Neural cell (in vitro differentiated cells): ENCODE measurements around the gene OTULIN.

Experiments used
- TF ChIP-seq, protein P1 (sequence below): IDR thresholded peaks from 2 replicates; pipeline ENCODE4 v1.6.1; 2012; ENCODE audit warnings: borderline replicate concordance
- TF ChIP-seq, protein P2 (sequence below): fragments of 450-650 bp; IDR thresholded peaks from 2 replicates; pipeline ENCODE4 v1.5.1; 2014; ENCODE audit warnings: antibody characterized with exemption, mild to moderate bottlenecking, moderate library complexity; ENCODE audit not compliant: poor library complexity, severe bottlenecking

DNA sequence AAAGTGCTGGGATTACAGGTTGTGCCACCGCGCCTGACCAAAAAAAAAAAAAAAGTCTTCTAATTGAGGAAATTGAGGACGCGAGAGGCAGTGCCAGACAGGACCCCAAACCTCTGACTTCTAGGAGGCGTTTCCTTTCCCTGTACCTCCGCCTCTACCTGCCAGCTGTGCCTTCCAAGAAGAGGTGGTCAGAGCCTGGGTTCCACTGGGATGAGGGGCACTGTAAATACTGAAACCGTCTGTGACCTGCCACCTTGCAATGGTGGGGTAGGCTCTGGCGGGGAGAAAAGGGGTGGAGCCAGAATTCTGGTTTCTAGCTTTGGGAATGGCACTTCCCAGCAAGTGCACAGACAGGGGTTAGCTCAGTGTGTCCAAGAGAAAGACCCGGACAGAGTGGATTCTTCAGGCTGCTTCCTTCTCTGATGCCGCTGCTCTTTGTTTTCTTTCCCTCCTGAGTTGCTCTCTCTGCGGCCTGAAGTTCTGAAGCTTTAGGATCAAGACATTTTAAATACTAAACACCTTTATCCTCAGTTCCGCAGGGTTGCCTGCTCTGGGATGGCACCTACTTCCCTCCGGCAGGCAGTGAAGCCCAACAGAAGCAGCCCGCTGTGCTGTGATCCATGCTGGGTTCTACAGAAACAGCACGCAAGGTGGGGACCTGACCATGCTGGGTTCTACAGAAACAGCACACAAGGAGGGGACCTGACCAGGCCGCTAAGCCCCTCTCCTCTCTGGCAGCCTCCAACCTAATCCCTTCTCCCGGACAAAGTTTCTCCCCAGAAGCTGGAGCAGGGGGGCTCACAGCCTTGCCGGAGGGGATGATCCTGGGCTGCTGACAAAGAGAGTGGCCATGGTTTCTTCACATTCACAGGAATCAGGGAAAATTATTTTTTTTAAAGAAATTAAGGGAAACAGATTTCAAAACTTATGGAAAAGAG, 65.2 kb downstream of the OTULIN start:
- TF ChIP-seq, protein P1, sequence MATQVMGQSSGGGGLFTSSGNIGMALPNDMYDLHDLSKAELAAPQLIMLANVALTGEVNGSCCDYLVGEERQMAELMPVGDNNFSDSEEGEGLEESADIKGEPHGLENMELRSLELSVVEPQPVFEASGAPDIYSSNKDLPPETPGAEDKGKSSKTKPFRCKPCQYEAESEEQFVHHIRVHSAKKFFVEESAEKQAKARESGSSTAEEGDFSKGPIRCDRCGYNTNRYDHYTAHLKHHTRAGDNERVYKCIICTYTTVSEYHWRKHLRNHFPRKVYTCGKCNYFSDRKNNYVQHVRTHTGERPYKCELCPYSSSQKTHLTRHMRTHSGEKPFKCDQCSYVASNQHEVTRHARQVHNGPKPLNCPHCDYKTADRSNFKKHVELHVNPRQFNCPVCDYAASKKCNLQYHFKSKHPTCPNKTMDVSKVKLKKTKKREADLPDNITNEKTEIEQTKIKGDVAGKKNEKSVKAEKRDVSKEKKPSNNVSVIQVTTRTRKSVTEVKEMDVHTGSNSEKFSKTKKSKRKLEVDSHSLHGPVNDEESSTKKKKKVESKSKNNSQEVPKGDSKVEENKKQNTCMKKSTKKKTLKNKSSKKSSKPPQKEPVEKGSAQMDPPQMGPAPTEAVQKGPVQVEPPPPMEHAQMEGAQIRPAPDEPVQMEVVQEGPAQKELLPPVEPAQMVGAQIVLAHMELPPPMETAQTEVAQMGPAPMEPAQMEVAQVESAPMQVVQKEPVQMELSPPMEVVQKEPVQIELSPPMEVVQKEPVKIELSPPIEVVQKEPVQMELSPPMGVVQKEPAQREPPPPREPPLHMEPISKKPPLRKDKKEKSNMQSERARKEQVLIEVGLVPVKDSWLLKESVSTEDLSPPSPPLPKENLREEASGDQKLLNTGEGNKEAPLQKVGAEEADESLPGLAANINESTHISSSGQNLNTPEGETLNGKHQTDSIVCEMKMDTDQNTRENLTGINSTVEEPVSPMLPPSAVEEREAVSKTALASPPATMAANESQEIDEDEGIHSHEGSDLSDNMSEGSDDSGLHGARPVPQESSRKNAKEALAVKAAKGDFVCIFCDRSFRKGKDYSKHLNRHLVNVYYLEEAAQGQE, result no peak
- TF ChIP-seq, protein P2, sequence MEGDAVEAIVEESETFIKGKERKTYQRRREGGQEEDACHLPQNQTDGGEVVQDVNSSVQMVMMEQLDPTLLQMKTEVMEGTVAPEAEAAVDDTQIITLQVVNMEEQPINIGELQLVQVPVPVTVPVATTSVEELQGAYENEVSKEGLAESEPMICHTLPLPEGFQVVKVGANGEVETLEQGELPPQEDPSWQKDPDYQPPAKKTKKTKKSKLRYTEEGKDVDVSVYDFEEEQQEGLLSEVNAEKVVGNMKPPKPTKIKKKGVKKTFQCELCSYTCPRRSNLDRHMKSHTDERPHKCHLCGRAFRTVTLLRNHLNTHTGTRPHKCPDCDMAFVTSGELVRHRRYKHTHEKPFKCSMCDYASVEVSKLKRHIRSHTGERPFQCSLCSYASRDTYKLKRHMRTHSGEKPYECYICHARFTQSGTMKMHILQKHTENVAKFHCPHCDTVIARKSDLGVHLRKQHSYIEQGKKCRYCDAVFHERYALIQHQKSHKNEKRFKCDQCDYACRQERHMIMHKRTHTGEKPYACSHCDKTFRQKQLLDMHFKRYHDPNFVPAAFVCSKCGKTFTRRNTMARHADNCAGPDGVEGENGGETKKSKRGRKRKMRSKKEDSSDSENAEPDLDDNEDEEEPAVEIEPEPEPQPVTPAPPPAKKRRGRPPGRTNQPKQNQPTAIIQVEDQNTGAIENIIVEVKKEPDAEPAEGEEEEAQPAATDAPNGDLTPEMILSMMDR, result no peak
